Measurements from ENCODE around the gene FOS.
"Not testable (repeated sequence)": the region's sequence is repeated elsewhere in the genome, so short reads cannot be mapped to it uniquely, and the experiment has no call there.

The FOS gene

GRCh38 chr14:75307700-75308379, 29.2 kb downstream of the FOS start:
- no peak overlapping the region for H3K27ac ChIP-seq
- TF ChIP-seq ZFX (IDR thresholded peaks at IDR 0.05; ENCODE audit: borderline replicate concordance) (no peak), CTCF (IDR thresholded peaks at IDR 0.05) (peak; percentile 86)

- H3K27ac ChIP-seq = not testable (repeated sequence)
Measured at GRCh38 chr14:75308991-75309390, 30.4 kb downstream of the FOS start.

- not testable (repeated sequence) for H3K27ac ChIP-seq
Measured at GRCh38 chr14:75309561-75309960, 30.9 kb downstream of the FOS start.

GRCh38 chr14:75310295-75311111, 31.9 kb downstream of the FOS start:
- TF ChIP-seq ZFX (IDR thresholded peaks at IDR 0.05; ENCODE audit: borderline replicate concordance) (no peak), CTCF (IDR thresholded peaks at IDR 0.05) (no peak)
- no peak overlapping the region for H3K27ac ChIP-seq

GRCh38 chr14:75311356-75311755, 32.7 kb downstream of the FOS start:
- H3K27ac ChIP-seq = no peak overlapping the region
- no peak for TF ChIP-seq ZFX (IDR thresholded peaks at IDR 0.05; ENCODE audit: borderline replicate concordance)
- TF ChIP-seq CTCF (IDR thresholded peaks at IDR 0.05) = no peak

- TF ChIP-seq ZFX (IDR thresholded peaks at IDR 0.05; ENCODE audit: borderline replicate concordance) (no peak), CTCF (IDR thresholded peaks at IDR 0.05) (no peak)
- no peak overlapping the region for H3K27ac ChIP-seq
Measured at GRCh38 chr14:75312341-75312740, 33.7 kb downstream of the FOS start.

GRCh38 chr14:75313294-75313693, 34.7 kb downstream of the FOS start:
- H3K27ac ChIP-seq = no peak overlapping the region
- no peak for TF ChIP-seq CTCF (IDR thresholded peaks at IDR 0.05)
- no peak for TF ChIP-seq ZFX (IDR thresholded peaks at IDR 0.05; ENCODE audit: borderline replicate concordance)

- no peak for TF ChIP-seq ZFX (IDR thresholded peaks at IDR 0.05; ENCODE audit: borderline replicate concordance)
- no peak for TF ChIP-seq CTCF (IDR thresholded peaks at IDR 0.05)
- no peak overlapping the region for H3K27ac ChIP-seq
Measured at GRCh38 chr14:75315144-75315543, 36.5 kb downstream of the FOS start.
